GM19463 (cell line): ENCODE data around the gene PRCP.

Source experiments
- ATAC-seq: cut with Tn5 transposase; IDR thresholded peaks from one replicate; pipeline ENCODE4 v1.9.1; 2021; ENCODE audit warnings: mild to moderate bottlenecking, moderate library complexity; ENCODE audit not compliant: unreplicated experiment

The PRCP gene

GRCh38 chr11:82908311-82908710, 8.1 kb upstream of the PRCP start:
- no peak for ATAC-seq

DNA sequence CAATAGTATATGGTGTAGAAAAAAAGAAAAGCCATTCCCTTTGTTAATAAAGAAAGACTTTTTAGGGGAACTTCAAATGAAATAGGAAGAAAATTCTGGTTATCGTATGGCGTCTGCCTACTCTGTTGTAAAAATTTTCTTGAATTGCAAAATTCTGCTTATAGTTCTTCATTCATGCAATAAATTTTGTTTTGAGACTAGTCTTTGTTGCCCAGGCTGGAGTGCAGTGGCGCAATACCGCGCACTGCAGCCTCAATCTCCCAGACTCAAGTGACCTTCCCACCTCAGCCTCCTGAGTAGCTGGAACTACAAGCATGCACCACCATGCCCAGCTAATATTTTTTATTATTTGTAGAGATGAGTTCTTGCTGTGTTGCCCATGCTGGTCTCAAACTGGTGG, 7.1 kb upstream of the PRCP start:
- no peak for ATAC-seq

DNA sequence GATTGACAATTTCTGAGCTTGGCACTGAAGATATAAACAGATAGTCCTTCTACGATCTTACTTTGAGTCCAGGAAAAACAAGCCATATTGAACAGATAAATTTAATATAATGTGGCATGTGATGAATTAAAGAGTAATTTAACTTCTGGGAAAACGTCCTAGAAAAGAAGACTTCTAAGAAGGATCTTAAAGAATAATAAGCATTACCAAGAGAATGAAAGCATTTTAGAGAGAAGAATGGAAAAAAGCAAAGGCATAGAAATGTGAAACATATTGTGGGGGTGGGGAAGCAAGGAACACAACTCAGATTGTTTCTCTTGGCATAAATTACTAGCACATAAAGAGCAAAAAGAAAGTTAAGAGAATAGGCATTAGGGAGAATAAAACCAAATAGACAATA, 6.7 kb upstream of the PRCP start:
- no peak for ATAC-seq

DNA sequence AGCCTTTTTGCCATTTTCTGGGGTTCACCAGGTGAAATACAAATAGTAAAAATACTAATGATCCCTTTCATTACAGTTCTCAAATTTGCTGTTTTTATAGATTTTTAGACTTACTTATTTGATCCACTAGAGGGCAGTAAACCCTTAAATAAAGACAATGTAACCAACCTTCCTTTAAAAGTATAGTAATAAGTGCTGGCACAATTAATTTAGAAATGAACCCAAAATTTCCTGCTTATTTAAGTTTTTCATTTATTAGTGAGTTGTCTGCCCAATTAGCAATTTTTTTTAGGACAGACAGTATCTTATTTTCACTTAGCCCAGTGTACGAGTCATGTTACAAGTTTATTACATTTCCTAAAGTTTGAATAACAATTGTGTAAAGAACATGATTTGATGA, 6.0 kb upstream of the PRCP start:
- no peak for ATAC-seq

- ATAC-seq, result no peak
Measured at GRCh38 chr11:82903843-82904586, 3.8 kb upstream of the PRCP start.

DNA sequence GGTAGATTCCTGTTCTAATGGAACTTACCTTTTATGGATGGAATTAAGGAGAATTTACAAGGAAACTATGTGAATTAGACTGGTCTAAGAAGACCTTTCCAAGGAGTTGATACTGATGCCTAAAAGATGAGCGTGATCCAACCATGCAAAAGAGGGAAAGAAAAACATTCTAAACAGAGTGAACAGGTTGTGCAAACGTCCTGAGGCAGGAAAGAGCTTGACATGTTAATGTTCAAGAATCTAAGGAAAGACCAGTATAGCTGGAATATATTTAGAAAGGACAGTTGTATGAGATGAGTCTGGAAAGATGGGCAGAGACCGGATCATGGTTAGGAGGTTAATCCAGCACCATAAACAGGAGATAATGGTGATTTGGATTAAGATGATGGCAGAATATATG, 2.6 kb upstream of the PRCP start:
- ATAC-seq, result no peak

- ATAC-seq, result no peak
Measured at GRCh38 chr11:82901922-82902485, 1.8 kb upstream of the PRCP start.

GRCh38 chr11:82901165-82901921, 1.1 kb upstream of the PRCP start, which contains the start of gene DDIAS:
Gene DDIAS, plus strand, starts transcription at chr11:82901736. Its CDS starts 13,003 bp downstream, at chr11:82914739.
- peak; percentile 60 for ATAC-seq

DNA sequence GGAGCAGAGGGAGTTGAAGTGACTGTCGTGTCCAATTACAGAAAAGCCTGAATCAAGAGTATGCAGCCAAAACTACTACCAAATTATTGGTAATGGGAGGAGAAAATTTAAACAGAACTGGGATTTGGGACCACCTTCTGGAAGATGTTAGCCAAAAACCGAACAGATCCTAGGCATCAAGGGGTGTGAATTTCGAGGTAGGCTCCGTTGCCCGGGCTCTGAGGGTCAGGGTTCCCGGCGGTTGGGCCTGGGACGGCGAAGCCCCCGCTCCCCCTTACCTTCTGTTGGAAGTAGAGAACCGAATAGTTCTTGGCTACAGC, 313 bp downstream of the PRCP start:
- ATAC-seq, result peak; percentile 2

DNA sequence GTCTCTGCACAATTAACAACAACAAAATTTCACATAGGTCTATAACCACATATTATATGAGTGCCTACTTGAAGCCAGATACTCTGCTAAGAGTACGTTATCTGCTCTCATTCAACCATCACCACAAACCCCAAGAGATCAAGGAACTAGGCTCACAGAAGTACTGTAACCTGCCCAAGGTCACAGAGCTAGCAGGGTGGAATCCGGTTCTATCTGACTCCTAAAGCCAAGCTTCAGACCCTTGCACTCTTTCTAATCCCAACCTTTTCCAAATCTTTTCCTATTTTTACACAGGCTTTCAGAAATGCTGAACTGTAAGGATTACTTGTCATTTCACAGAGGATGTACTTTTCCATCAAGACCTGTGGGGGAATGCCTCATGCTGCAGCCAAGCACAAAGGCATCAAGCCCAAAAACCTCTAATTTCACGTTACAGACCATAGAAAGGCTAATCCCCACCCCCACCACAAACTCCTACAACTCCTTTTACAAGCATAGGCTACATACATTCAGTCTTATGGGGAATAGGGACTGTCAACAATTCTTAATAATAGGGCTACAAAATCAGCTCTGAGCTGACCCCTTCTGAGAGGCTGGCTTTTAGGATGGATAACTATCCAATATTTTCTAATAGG, 927 bp downstream of the PRCP start:
- ATAC-seq, result no peak

GRCh38 chr11:82898241-82898640, 2.0 kb downstream of the PRCP start:
- no peak for ATAC-seq

DNA sequence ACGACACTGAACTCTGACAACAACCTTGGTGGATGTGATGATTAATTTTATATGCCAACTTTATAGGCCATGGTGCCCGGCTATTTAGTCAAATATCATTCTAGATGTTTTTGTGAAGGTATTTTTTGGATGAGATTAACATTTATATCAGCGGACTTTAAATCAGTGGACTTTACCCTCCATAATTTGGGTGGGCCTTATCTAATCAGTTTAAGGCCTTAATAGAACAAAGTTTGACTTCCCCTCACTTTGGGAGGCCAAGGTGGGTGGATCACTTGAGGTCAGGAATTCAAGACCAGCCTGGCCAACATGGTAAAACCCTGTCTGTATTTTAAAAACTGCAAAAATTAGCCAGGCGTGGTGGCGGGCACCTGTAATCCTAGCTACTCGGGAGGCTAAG, 4.0 kb downstream of the PRCP start:
- ATAC-seq, result no peak

- ATAC-seq, result no peak
Measured at GRCh38 chr11:82895437-82896091, 4.7 kb downstream of the PRCP start.

- ATAC-seq, result no peak
Measured at GRCh38 chr11:82892611-82893169, 7.5 kb downstream of the PRCP start.

DNA sequence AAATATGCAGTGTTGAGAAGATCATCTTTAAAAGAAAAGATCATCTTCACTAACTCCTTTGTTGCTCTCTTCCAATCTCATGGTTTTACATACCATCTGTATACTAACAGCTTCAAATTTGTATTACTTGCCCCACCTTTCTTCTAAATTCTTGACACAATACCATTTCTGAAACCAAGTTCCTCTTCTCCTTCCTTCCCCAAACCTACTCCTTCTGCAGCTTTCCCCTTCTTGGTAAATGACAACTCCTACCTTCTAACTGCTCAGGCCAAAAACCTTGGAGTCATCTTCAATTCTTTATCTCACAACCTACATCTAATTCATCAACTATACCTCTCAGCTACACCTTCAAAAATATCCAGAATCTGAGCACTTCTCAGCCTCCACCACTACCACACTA, 9.3 kb downstream of the PRCP start:
- ATAC-seq, result no peak

GRCh38 chr11:82890002-82890341, 10.3 kb downstream of the PRCP start:
- no peak for ATAC-seq

GRCh38 chr11:82889133-82890001, 10.9 kb downstream of the PRCP start:
- ATAC-seq, result no peak

DNA sequence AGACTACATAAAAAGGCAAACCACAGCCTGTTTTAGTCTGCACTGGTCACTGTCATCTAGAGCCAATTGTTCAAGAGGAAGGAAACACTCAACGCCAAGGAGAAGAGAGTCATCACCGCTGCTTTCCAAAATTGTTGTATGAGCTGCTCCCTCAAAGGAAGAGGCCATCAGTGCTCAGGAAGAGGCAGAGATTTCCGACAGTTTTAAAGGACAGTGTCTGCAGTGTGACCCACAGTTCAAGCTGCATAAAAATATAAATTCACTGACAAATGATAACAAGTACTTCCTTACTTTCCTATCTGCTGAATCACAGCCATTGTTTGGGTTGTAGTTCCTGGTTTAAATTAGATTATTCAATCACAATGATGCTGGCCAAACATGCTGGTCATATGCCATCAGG, 16.4 kb downstream of the PRCP start:
- no peak for ATAC-seq

DNA sequence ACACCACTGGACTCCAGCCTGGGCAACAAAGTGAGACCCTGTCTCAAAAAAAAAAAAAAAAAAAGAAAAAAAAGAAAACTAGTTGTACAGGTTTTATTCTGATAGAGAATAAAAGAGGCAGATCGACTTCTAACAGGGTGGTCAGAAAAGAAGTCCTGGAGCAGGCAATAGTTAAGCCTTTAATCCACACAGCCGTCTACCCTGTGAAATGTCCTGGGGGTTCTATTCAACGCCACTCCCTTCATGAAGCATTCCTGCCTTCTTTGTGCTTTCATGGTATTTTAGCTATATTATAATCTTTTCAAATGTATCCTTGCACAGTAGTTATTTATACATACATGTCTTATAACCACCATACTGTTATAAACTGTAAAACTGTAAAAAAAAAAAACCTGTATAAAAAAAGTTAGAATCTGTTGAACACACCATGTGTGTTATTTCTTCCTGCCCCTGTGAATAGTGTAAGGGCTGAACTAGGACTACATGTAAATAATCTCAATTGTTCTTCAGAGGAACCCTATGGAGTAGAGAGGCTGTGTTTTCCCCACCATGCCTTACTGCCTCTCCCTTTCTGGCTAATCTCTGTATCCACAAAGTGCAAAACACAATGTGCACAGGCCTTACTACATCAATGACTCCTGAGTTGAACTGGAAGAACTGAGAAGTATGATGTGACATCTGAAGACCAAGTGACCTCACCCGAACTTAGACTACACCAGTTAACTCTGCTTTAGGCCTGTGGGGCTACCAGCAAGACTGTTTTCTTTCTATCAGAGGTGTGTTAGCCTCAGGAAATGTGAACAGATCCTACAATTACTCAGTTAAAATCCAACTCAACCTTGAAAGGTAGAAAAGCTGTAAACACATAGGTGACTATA, 25.3 kb downstream of the PRCP start:
- ATAC-seq, result no peak
